NCI-H524 (cell line): ENCODE data around the gene GPC6.

Experiments
- DNase-seq, 2 experiments: peaks; one replicate each; lab custom pipeline; 2025; lab: John Stamatoyannopoulos, UW

GPC6 gene

GRCh38 chr13:93674337-93674755 is 447.7 kb downstream of the GPC6 start:
- no peak for DNase-seq

DNA sequence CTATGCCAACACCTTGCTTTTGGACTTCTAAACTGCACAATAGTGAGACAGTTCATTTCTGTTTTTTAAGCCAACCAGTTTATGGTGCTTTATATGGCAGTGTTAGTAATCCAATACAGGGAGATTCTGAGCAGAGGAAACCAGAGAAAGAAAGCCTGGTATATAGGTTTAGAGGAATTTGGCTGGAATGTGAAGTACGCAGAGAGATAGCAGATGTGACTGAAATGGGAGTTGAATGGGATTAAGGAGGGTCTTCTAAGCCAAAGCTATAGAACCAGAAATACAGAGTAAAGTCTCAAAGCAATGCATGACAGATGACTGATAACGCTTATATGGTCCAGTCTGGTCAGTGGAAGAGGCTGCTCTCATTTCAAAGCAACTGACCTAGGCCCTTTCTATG is 453.7 kb downstream of the GPC6 start:
- peak in 1 of 2 experiments; percentile 3 for DNase-seq

DNA sequence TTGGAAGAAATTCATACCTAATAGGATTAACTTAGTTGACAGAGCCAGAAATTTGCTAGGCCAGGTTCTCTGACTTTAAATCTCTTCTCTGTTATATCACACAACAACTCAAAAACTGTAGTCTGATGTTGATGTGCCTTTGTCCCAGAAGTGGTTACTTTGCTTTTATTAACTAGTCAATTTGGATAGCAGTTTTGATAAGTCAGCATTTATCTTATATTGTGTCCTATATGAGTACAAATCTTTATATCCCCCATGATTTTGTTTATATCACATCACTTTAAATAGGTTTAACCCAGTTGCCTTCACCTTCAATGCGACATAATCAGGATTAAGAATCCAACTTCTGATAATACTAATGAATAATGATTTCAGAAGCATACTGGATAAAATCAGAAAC is 459.3 kb downstream of the GPC6 start:
- DNase-seq = no peak

DNA sequence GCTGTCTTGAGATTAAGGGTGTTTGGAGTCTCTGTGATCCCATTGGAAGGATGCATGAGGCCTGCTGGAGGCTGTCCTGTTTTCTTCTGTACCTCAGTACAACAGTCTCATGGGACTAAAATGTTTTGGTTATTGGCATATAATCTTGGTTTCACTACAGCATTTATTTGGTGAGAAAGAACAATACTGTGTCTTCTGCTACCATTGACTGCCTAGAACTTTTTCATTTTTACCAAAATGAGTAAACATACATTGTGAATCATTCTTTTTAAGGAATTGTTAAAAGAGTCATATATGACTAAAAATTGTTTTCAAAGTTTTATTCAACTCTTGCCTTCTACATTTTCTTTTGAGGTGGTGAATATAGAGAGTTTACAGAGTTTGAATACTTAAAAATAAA is 459.8 kb downstream of the GPC6 start:
- no peak for DNase-seq

GRCh38 chr13:93687261-93687660 is 460.7 kb downstream of the GPC6 start:
- no peak for DNase-seq

DNA sequence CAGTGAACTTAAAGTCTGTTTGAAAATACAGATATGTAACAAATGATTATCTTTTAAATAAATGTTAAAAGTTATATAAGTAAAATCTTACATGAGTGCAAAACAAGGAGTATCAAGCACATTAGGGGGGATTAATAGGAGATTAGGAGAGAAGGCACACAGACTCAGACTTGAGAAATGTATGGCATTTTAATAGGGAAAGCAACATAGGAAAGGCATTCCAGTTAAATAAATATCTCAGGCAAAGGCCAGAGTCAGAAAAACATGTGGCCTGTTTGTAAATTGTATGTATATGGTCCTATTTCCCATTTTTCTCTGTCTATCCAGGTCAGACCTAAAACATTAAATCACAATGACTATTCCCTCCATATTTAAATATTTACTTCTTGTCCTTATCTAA is 462.7 kb downstream of the GPC6 start:
- DNase-seq = peak in 1 of 2 experiments; percentile 35

DNA sequence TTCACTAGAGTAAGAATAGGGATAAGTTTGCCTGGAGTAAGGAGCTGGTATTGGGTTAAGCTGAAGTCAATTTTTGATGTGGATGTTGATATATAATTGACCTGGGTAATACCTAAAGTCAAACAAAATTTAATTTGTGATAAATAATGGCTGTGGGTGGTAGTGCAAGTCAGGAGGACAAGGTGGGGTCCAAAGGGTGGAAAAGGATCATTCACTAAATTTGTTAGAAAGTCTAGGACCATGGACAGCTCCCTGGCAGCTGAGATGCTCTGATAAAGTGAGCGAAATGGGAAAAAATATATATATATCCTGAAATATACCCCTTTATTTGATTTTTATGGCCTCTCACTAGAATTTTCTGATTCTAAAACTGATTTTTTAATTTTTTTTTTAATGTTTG is 463.5 kb downstream of the GPC6 start:
- DNase-seq = no peak

- no peak for DNase-seq
Observed at GRCh38 chr13:93698016-93698613, 471.5 kb downstream of the GPC6 start.

- DNase-seq = peak in 1 of 2 experiments; percentile 18
Observed at GRCh38 chr13:93700115-93700514, 473.5 kb downstream of the GPC6 start.

DNA sequence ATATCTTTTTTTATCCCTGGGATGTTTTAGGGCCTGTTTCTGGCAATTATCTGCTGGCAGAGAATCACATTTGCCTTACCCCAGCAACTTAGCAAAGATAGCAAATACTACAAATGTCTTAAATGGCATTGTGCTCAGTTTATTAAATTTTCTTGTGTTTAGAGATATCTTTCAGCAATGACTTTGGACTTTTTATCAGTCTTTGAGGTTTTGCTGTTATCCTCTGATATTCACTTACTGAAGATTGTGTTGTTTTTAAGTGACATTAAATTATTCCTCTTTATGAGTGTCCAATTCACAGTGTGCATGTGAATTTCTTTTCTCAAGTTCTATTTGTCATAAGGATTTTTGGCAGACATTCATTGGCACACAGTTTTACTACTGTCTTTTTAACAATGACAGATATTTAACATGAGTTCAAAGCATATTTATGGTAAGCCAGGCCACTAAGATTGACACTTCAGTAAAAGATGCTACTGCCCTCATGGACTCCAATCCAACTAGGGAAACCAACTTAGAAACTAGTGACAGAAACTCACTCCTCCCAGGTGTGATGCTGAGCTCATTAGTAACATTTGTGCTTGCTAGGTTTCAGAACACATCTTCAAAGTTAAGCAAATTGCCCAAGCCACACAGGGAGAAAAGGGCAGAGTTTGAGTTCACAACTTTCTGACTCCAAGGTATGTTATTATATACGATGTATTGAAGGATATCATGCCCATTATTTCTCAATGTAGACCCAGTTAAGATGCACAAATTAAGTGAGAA is 481.9 kb downstream of the GPC6 start:
- DNase-seq = no peak

- DNase-seq = no peak
Observed at GRCh38 chr13:93709506-93710244, 483.1 kb downstream of the GPC6 start.

GRCh38 chr13:93714171-93714570 is 487.6 kb downstream of the GPC6 start:
- no peak for DNase-seq

GRCh38 chr13:93715866-93716265 is 489.3 kb downstream of the GPC6 start:
- DNase-seq = no peak

DNA sequence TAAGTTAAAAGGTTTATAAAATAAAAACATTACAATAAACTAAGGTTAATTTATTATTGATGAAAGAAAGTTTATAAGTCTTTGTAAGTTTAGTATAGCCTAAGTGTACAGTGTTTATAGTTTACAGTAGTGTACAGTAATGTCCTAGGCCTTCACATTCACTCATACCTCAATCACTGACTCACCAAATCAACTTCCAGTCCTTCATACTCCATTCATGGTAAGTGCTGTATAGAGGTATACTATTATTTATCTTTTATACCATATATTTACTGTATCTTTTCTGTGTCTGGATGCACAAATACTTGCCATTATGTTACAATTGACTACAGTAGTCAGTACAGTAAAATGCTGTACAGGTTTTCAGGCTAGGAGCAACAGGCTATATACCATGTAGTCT is 490.0 kb downstream of the GPC6 start:
- no peak for DNase-seq

GRCh38 chr13:93721483-93721882 is 494.9 kb downstream of the GPC6 start:
- DNase-seq = peak; percentile 29 to 82

GRCh38 chr13:93723316-93723715 is 496.7 kb downstream of the GPC6 start:
- no peak for DNase-seq

GRCh38 chr13:93724187-93724586 is 497.6 kb downstream of the GPC6 start:
- DNase-seq = no peak

- no peak for DNase-seq
Observed at GRCh38 chr13:93726173-93726957, 499.8 kb downstream of the GPC6 start.

GRCh38 chr13:93727211-93728141 is 500.9 kb downstream of the GPC6 start:
- no peak for DNase-seq

DNA sequence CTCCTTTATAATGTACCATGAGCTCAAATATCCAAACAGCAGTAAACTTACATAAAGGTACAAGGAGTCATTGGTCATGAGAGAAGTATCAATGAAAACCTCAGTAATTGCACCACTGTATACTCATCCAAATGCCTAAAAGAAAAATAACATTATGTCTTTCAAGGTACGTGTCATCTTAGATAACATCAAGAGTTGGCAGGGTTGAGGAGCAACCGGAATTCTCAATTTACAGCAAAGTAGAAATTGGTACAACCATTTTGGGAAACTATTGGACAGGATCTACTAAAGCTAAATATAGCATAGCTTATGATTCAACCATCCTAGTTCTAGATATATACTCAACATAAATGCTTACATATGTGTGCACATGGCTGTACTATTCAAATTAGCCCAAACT is 502.8 kb downstream of the GPC6 start:
- DNase-seq = no peak

DNA sequence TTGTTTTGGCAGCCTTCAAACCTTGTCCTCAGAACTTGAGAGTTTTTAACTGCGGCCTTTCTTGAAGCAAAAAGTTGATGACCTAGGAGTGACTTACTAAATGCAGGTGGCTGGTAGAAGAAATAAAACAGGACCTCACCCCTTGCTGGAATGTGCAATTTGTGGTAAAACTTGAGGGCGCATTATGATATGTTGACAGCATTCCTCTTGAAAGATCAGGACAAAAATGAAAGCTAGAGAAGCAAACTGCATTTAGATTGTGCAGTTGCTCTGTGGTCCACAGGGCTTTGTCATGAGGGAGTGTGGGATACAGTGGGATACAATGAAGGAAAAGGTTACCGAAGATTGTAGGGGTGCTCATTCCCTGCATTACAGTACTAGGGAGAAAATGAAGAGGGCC is 504.2 kb downstream of the GPC6 start:
- no peak for DNase-seq
